GM19468 (cell line): ENCODE data around the gene TMEM123.

ENCODE experiments used
- ATAC-seq: cut with Tn5 transposase; IDR thresholded peaks from one replicate; pipeline ENCODE4 v1.9.1; 2021; ENCODE audit warnings: mild to moderate bottlenecking, moderate library complexity, moderate number of reproducible peaks; ENCODE audit not compliant: unreplicated experiment; ENCODE audit errors: extremely low read depth

The TMEM123 gene

GRCh38 chr11:102452461-102453301, at the start of gene TMEM123:
Gene TMEM123 (minus strand): TSS chr11:102452765. CDS start chr11:102452623, 142 bp downstream.
- ATAC-seq, result peak; percentile 30

- ATAC-seq, result no peak
These were observed 48.3 kb upstream of the TMEM123 start for GRCh38 chr11:102500829-102501228.

GRCh38 chr11:102499931-102500330, 47.4 kb upstream of the TMEM123 start:
- no peak for ATAC-seq

- ATAC-seq, result no peak
These were observed 46.6 kb upstream of the TMEM123 start for GRCh38 chr11:102499151-102499550.

GRCh38 chr11:102497061-102497460, 44.5 kb upstream of the TMEM123 start:
- ATAC-seq, result no peak

GRCh38 chr11:102495161-102496042, 42.8 kb upstream of the TMEM123 start:
- peak; percentile 66 for ATAC-seq

- ATAC-seq, result no peak
These were observed 41.7 kb upstream of the TMEM123 start for GRCh38 chr11:102494216-102494615.

- ATAC-seq, result no peak
These were observed 41.0 kb upstream of the TMEM123 start for GRCh38 chr11:102493524-102493923.

GRCh38 chr11:102491969-102492368, 39.4 kb upstream of the TMEM123 start:
- no peak for ATAC-seq

GRCh38 chr11:102489186-102490145, 36.9 kb upstream of the TMEM123 start:
- ATAC-seq, result no peak

GRCh38 chr11:102488208-102488607, 35.6 kb upstream of the TMEM123 start:
- peak; percentile 84 for ATAC-seq

GRCh38 chr11:102487214-102487613, 34.6 kb upstream of the TMEM123 start:
- no peak for ATAC-seq

GRCh38 chr11:102486584-102486983, 34.0 kb upstream of the TMEM123 start:
- no peak for ATAC-seq

- no peak for ATAC-seq
These were observed 32.6 kb upstream of the TMEM123 start for GRCh38 chr11:102485095-102485722.

- ATAC-seq, result no peak
These were observed 29.9 kb upstream of the TMEM123 start for GRCh38 chr11:102482433-102482832.

- no peak for ATAC-seq
These were observed 27.2 kb upstream of the TMEM123 start for GRCh38 chr11:102479733-102480132.

GRCh38 chr11:102478673-102479299, 26.2 kb upstream of the TMEM123 start:
- no peak for ATAC-seq

GRCh38 chr11:102476812-102477211, 24.2 kb upstream of the TMEM123 start:
- ATAC-seq, result no peak

- no peak for ATAC-seq
These were observed 23.5 kb upstream of the TMEM123 start for GRCh38 chr11:102476069-102476468.
